Left renal pelvis (tissue), 4 donors: Measurements from ENCODE around the gene SEPTIN2. TPM values are rescaled to one million over a fixed set of nuclear protein-coding genes. Genes with fewer than 3 reads are reported as not detected.
"Not testable (repeated sequence)": the region's sequence is repeated elsewhere in the genome, so short reads cannot be mapped to it uniquely, and the experiment has no call there.

Experiments
- DNase-seq, 4 donors: peaks; one replicate each; pipeline ENCODE4 v3.0.0-alpha.2; 2013; ENCODE audit warnings: low read depth in 4 of 4, low spot score in 3 of 4
- polyA plus RNA-seq, 4 donors: library from polyadenylated mRNA; unstranded; fragments of 120-200 nt; gene quantifications; one replicate each; pipeline ENCODE4 v1.2.1, GENCODE V29; 2013; ENCODE audit not compliant: insufficient read length in 4 of 4

The SEPTIN2 gene
- polyA plus RNA-seq, 4 donors = 566 to 653 (median 594) TPM

- no peak for DNase-seq
Observed at GRCh38 chr2:241349941-241350340, 34.2 kb downstream of the SEPTIN2 start.

- DNase-seq = no peak
Observed at GRCh38 chr2:241350530-241350877, 34.8 kb downstream of the SEPTIN2 start.

- no peak for DNase-seq
Observed at GRCh38 chr2:241350878-241351639, 35.3 kb downstream of the SEPTIN2 start.

- DNase-seq = peak in 1 of 4 donors; percentile 32
Observed at GRCh38 chr2:241351640-241352031, 35.9 kb downstream of the SEPTIN2 start.

GRCh38 chr2:241352227-241352626 is 36.5 kb downstream of the SEPTIN2 start:
- no peak for DNase-seq

- peak in 1 of 4 donors; percentile 53 for DNase-seq
Observed at GRCh38 chr2:241354668-241355658, 39.2 kb downstream of the SEPTIN2 start.

- DNase-seq = peak; percentile 94 to 98 (median 98)
Observed at GRCh38 chr2:241355983-241356870, 40.5 kb downstream of the SEPTIN2 start, which contains the start of gene FARP2. Gene FARP2 (plus strand): TSS chr2:241356285. CDS start chr2:241373108, 16,823 bp downstream.

GRCh38 chr2:241356871-241357260 is 41.1 kb downstream of the SEPTIN2 start:
- DNase-seq = no peak

GRCh38 chr2:241357531-241357930 is 41.8 kb downstream of the SEPTIN2 start:
- DNase-seq = no peak

- DNase-seq = no peak
Observed at GRCh38 chr2:241358470-241358869, 42.7 kb downstream of the SEPTIN2 start.

- DNase-seq = no peak
Observed at GRCh38 chr2:241359481-241360045, 43.8 kb downstream of the SEPTIN2 start.

- no peak for DNase-seq
Observed at GRCh38 chr2:241363426-241363825, 47.7 kb downstream of the SEPTIN2 start.

GRCh38 chr2:241364781-241365180 is 49.1 kb downstream of the SEPTIN2 start:
- DNase-seq = no peak

GRCh38 chr2:241366678-241367077 is 51.0 kb downstream of the SEPTIN2 start:
- no peak for DNase-seq

- DNase-seq = no peak
Observed at GRCh38 chr2:241368643-241369042, 52.9 kb downstream of the SEPTIN2 start.

GRCh38 chr2:241372361-241372992 is 56.8 kb downstream of the SEPTIN2 start:
- no peak for DNase-seq

- no peak for DNase-seq
Observed at GRCh38 chr2:241373446-241373845, 57.7 kb downstream of the SEPTIN2 start.

- not testable (repeated sequence) for DNase-seq
Observed at GRCh38 chr2:241373906-241374305, 58.2 kb downstream of the SEPTIN2 start.

GRCh38 chr2:241375300-241375699 is 59.6 kb downstream of the SEPTIN2 start:
- no peak for DNase-seq

GRCh38 chr2:241376808-241377207 is 61.1 kb downstream of the SEPTIN2 start:
- no peak for DNase-seq
